ENCODE measurements around the gene MCTP1. TPM values are rescaled to one million over a fixed set of nuclear protein-coding genes. Genes with fewer than 3 reads are reported as not detected.
A peak's percentile ranks its signal among the peaks of the same experiment; 100 is the strongest.

Gene MCTP1
- total RNA-seq, 4 donors from 2014 or later = 28.7 to 117 (median 48.2) TPM

GRCh38 chr5:94793816-94794198 is 491.1 kb downstream of the MCTP1 start:
- H3K4me1 ChIP-seq = peaks cover 0 to 7% (median 0%) of the 10 kb centered on the region in 4 donors
- H3K4me3 ChIP-seq = no peak overlapping the region
- no peaks in the 10 kb centered on the region for H3K9me3 ChIP-seq
- peak overlapping the region in 1 of 4 donors; percentile 79 for H3K27ac ChIP-seq
- no peaks in the 10 kb centered on the region for H3K27me3 ChIP-seq
- no peak for DNase-seq (ENCODE audit: low spot score in 2 of 2)
- TF ChIP-seq EP300 (IDR thresholded peaks at IDR 0.05) (no peak), CTCF (IDR thresholded peaks at IDR 0.05) (no peak), POLR2A (IDR thresholded peaks at IDR 0.05) (no peak)
- peaks cover 0 to 5% (median 0%) of the 10 kb centered on the region in 3 donors for H3K36me3 ChIP-seq

- H3K27ac ChIP-seq = peak overlapping the region in 1 of 4 donors; percentile 79
- H3K4me1 ChIP-seq = peaks cover 0 to 7% (median 0%) of the 10 kb centered on the region in 4 donors
- TF ChIP-seq EP300 (IDR thresholded peaks at IDR 0.05) (no peak), CTCF (IDR thresholded peaks at IDR 0.05) (no peak), POLR2A (IDR thresholded peaks at IDR 0.05) (no peak)
- no peak for DNase-seq (ENCODE audit: low spot score in 2 of 2)
- H3K27me3 ChIP-seq = no peaks in the 10 kb centered on the region
- H3K9me3 ChIP-seq = no peaks in the 10 kb centered on the region
- H3K4me3 ChIP-seq = no peak overlapping the region
- H3K36me3 ChIP-seq = peaks cover 0 to 5% (median 0%) of the 10 kb centered on the region in 3 donors
- WGBS, 2 donors = 49 to 52% methylated on average over 4 of the region's 4 CpGs
These were observed 491.6 kb downstream of the MCTP1 start for GRCh38 chr5:94793113-94793815.

GRCh38 chr5:94791829-94792228 is 493.1 kb downstream of the MCTP1 start:
- no peaks in the 10 kb centered on the region for H3K27me3 ChIP-seq
- H3K4me3 ChIP-seq = no peak overlapping the region
- no peak for DNase-seq (ENCODE audit: low spot score in 2 of 2)
- 82 to 94% methylated on average over 7 of the region's 7 CpGs for WGBS, 2 donors
- peaks cover 0 to 7% (median 0%) of the 10 kb centered on the region in 4 donors for H3K4me1 ChIP-seq
- H3K36me3 ChIP-seq = peaks cover 0 to 5% (median 0%) of the 10 kb centered on the region in 3 donors
- H3K27ac ChIP-seq = no peak overlapping the region
- TF ChIP-seq CTCF (IDR thresholded peaks at IDR 0.05) = no peak
- no peak for TF ChIP-seq EP300 (IDR thresholded peaks at IDR 0.05)
- no peak for TF ChIP-seq POLR2A (IDR thresholded peaks at IDR 0.05)
- no peaks in the 10 kb centered on the region for H3K9me3 ChIP-seq

- Histone ChIP-seq H3K36me3 (peaks cover 0 to 5% (median 0%) of the 10 kb centered on the region in 3 donors), H3K9me3 (no peaks in the 10 kb centered on the region), H3K27me3 (no peaks in the 10 kb centered on the region), H3K27ac (no peak overlapping the region), H3K4me1 (peaks cover 0 to under 1% (median 0%) of the 10 kb centered on the region in 4 donors), H3K4me3 (no peak overlapping the region)
- DNase-seq (ENCODE audit: low spot score in 2 of 2) = no peak
- TF ChIP-seq POLR2A (IDR thresholded peaks at IDR 0.05) = no peak
- no peak for TF ChIP-seq CTCF (IDR thresholded peaks at IDR 0.05)
- no peak for TF ChIP-seq EP300 (IDR thresholded peaks at IDR 0.05)
- 70% methylated on average over 4 of the region's 4 CpGs for WGBS, 2 donors
These were observed 496.4 kb downstream of the MCTP1 start for GRCh38 chr5:94788527-94788926.

Data from tibial nerve (tissue), 4 donors.